HepG2 (cell line): ENCODE measurements around the gene KRTAP1-3.

Experiments
- ATF2 ChIP-seq: sonication (generic); formaldehyde crosslinking; IDR thresholded peaks from 2 replicates; pipeline ENCODE4 v1.4.0; 2020; ENCODE audit warnings: missing genetic modification reagents
- CTCF ChIP-seq: sonication (generic); formaldehyde crosslinking; IDR thresholded peaks from 2 replicates; pipeline ENCODE4 v1.5.0; 2020; ENCODE audit warnings: mild to moderate bottlenecking, missing genetic modification reagents, moderate library complexity
- FIP1L1 ChIP-seq: fragments of 200-400 bp; formaldehyde crosslinking; IDR thresholded peaks from 2 replicates; pipeline ENCODE4 v1.6.1; 2018; ENCODE audit warnings: low read depth, mild to moderate bottlenecking, low read length, moderate library complexity, borderline replicate concordance; ENCODE audit not compliant: insufficient read depth
- FOXK2 ChIP-seq: fragments of 450-650 bp; IDR thresholded peaks from 2 replicates; pipeline ENCODE4 v1.6.1; 2016
- MAFK ChIP-seq, 2 experiments: IDR thresholded peaks in 1 of 2; conservative IDR thresholded peaks in 1 of 2; 2 replicates each; pipeline ENCODE4 v1.6.1; 2011; ENCODE audit warnings: improper control_type of control experiment in 2 of 2, low read length in 2 of 2
- NR0B2 ChIP-seq: sonication (generic); formaldehyde crosslinking; IDR thresholded peaks from 2 replicates; pipeline ENCODE4 v1.4.0; 2020; ENCODE audit warnings: mild to moderate bottlenecking, missing genetic modification reagents
- POLR2A ChIP-seq, 2 experiments: IDR thresholded peaks; 2 replicates each; pipeline ENCODE4 v1.6.1; 2011; ENCODE audit warnings: low read depth in 2 of 2, low read length in 2 of 2, mild to moderate bottlenecking in 1 of 2, moderate library complexity in 1 of 2; ENCODE audit not compliant: insufficient read depth in 1 of 2
- TAF1 ChIP-seq: sonication (generic); formaldehyde crosslinking; IDR thresholded peaks from 2 replicates; pipeline ENCODE4 v1.4.0; 2020; ENCODE audit warnings: missing genetic modification reagents
- ZFX ChIP-seq: sonication (generic); formaldehyde crosslinking; IDR thresholded peaks from 2 replicates; pipeline ENCODE4 v1.4.0; 2020; ENCODE audit warnings: mild to moderate bottlenecking, low read depth, missing genetic modification reagents, moderate library complexity

GRCh38 chr17:41048441-41048840, 13.8 kb upstream of the KRTAP1-3 start:
- TF ChIP-seq POLR2A (IDR thresholded peaks at IDR 0.05; ENCODE audit: insufficient read depth in 1 of 2, low read depth in 2 of 2, low read length in 2 of 2) (no peak), FOXK2 (no peak), CTCF (CRISPR knock-in tag) (no peak), ATF2 (CRISPR knock-in tag) (no peak), FIP1L1 (no peak), TAF1 (CRISPR knock-in tag) (no peak), ZFX (no peak), MAFK (conservative IDR thresholded peaks at IDR 0.05 in 1 of 2, IDR thresholded peaks at IDR 0.05 in 1 of 2; ENCODE audit: low read length in 2 of 2) (no peak), NR0B2 (CRISPR knock-in tag) (no peak)
